ENCODE data around the gene NEGR1. TPM values are rescaled to one million over a fixed set of nuclear protein-coding genes. Genes with fewer than 3 reads are reported as not detected.

NEGR1 gene
- total and polyA plus RNA-seq, 12 donors, result 2.3 to 18.3 (median 5.2) TPM

- Histone ChIP-seq H3K36me3 (no peaks in the 10 kb centered on the region), H3K27me3 (no peaks in the 10 kb centered on the region), H3K4me1 (peaks cover 0 to 17% (median 0%) of the 10 kb centered on the region in 9 donors), H3K9me3 (no peaks in the 10 kb centered on the region), H3K4me3 (no peak overlapping the region), H3K27ac (no peak overlapping the region)
- ATAC-seq (no peak), DNase-seq (no peak)
- intact Hi-C loops (cut with DNase I), result no loop called here
- 59 to 74% methylated on average over 4 of the region's 4 CpGs for WGBS, 2 donors
- TF ChIP-seq CTCF (IDR thresholded peaks at IDR 0.05), result no peak
Observed at GRCh38 chr1:71831646-71832045, 450.7 kb downstream of the NEGR1 start.

- H3K9me3 ChIP-seq, result peaks cover 0 to 4% (median 0%) of the 10 kb centered on the region in 11 donors
- H3K4me3 ChIP-seq, result no peak overlapping the region
- WGBS, 2 donors, result 89 to 90% methylated on average over 8 of the region's 8 CpGs
- H3K27ac ChIP-seq, result no peak overlapping the region
- ATAC-seq (no peak), DNase-seq (no peak)
- peaks cover 0 to 7% (median 0%) of the 10 kb centered on the region in 9 donors for H3K4me1 ChIP-seq
- intact Hi-C loops (cut with DNase I), result no loop called here
- TF ChIP-seq CTCF (IDR thresholded peaks at IDR 0.05), result no peak
- H3K36me3 ChIP-seq, result no peaks in the 10 kb centered on the region
- H3K27me3 ChIP-seq, result no peaks in the 10 kb centered on the region
Observed at GRCh38 chr1:71829346-71829745, 453.0 kb downstream of the NEGR1 start.

GRCh38 chr1:71828431-71829012 lies 453.8 kb downstream of the NEGR1 start:
- DNase-seq (no peak), ATAC-seq (no peak)
- H3K4me1 ChIP-seq, result peaks cover 0 to under 1% (median 0%) of the 10 kb centered on the region in 9 donors
- intact Hi-C loops (cut with DNase I), result no loop called here
- TF ChIP-seq CTCF (IDR thresholded peaks at IDR 0.05), result no peak
- H3K4me3 ChIP-seq, result no peak overlapping the region
- no peaks in the 10 kb centered on the region for H3K36me3 ChIP-seq
- 57 to 67% methylated on average over 3 of the region's 3 CpGs for WGBS, 2 donors
- no peaks in the 10 kb centered on the region for H3K27me3 ChIP-seq
- H3K27ac ChIP-seq, result no peak overlapping the region
- peaks cover 0 to 4% (median 0%) of the 10 kb centered on the region in 11 donors for H3K9me3 ChIP-seq

- intact Hi-C loops (cut with DNase I), result no loop called here
- no peak overlapping the region for H3K27ac ChIP-seq
- peaks cover 0 to 4% (median 0%) of the 10 kb centered on the region in 11 donors for H3K9me3 ChIP-seq
- TF ChIP-seq CTCF (IDR thresholded peaks at IDR 0.05), result no peak
- no peak overlapping the region for H3K4me3 ChIP-seq
- no peaks in the 10 kb centered on the region for H3K36me3 ChIP-seq
- no peaks in the 10 kb centered on the region for H3K27me3 ChIP-seq
- WGBS, 2 donors, result 91 to 92% methylated on average over 4 of the region's 4 CpGs
- ATAC-seq (no peak), DNase-seq (no peak)
- no peaks in the 10 kb centered on the region for H3K4me1 ChIP-seq
Observed at GRCh38 chr1:71823708-71824305, 458.5 kb downstream of the NEGR1 start.

Measured in heart right ventricle (tissue), 16 donors.